ENCODE results near the gene DKK2. TPM values are rescaled to one million over a fixed set of nuclear protein-coding genes. Genes with fewer than 3 reads are reported as not detected.
"Not testable (repeated sequence)": the region's sequence is repeated elsewhere in the genome, so short reads cannot be mapped to it uniquely, and the experiment has no call there.

The DKK2 gene
- total and polyA plus RNA-seq, 2 of the 13 experiments (the other 11 are each of a cell fraction or from before 2014, with no cell fraction given) = not detected

DNA sequence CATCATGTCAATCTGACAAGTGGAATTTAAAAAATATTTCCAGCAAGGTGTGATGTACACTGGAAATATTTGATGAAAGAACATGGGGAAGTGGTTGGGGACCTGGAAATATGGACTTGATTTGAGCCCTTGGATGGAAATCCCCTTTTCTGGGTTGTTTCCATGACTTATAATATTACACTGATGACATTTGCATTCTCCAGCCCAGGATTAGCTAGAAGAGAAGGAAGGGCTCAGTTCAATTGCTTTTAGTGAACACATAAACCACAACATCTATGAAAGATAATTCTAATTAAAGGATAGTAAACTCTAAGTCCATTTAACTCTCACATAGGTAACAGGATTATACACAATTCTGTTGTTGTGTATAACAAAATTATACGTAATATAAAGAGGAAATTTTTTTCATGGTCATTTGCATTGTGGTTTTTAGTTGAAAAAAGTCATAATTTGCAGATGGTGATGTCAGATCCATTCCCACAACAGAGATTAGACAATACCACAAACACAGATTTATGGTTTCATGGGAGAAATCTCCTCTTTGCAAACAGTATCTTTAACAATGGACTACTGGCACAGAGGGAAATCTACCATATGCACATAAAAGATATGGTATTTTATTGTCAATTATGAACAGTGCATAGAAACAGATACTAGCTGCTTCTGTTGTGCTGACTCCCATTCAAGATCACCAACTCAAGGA is 126.5 kb downstream of the DKK2 start:
- DNase-seq (ENCODE audit: low spot score) (no peak), ATAC-seq (no peak), FAIRE-seq (no peak)
- Histone ChIP-seq H3K4me3 (replicated peaks in 1 of 3; ENCODE audit: insufficient read depth in 1 of 3, low read depth in 2 of 3, low read length in 3 of 3) (no peak overlapping the region), H3K36me3 (replicated peaks in 1 of 2; ENCODE audit: control insufficient read depth in 1 of 2, insufficient read depth in 2 of 2, low read length in 2 of 2) (no peaks in the 10 kb centered on the region), H3K4me2 (ENCODE audit: low read depth, low read length) (no peak overlapping the region), H2AFZ (ENCODE audit: low read length) (no peak overlapping the region), H3K27ac (ENCODE audit: extremely low read length, insufficient read depth, low read length) (no peak overlapping the region), H3K9ac (ENCODE audit: insufficient read depth, low read depth, low read length) (no peak overlapping the region), H3K9me3 (ENCODE audit: low read length) (no peaks in the 10 kb centered on the region), H3K4me1 (ENCODE audit: insufficient read depth, low read length) (no peaks in the 10 kb centered on the region), H4K20me1 (ENCODE audit: insufficient read depth, low read length) (no peaks in the 10 kb centered on the region), H3K79me2 (ENCODE audit: insufficient read depth, low read length) (no peaks in the 10 kb centered on the region), H3K27me3 (ENCODE audit: control insufficient read depth in 1 of 2, insufficient read depth in 2 of 2, low read length in 2 of 2) (no peaks in the 10 kb centered on the region)
- no peak for TF ChIP-seq ZKSCAN1 (IDR thresholded peaks at IDR 0.05; ENCODE audit: low read length)
- no TSS peak for BruUV-seq (replicated peaks)
- intact Hi-C loops (cut with micrococcal nuclease; ENCODE audit: unreplicated experiment) = no loop called here
- WGBS (ENCODE audit: low lambda C conversion rate) = 8% methylated on average over 1 of the region's 1 CpG
- in situ Hi-C loops (cut with HindIII; ENCODE audit: extremely low pct_ligation_motif_present, low pct_unique_long_range_greater_than_20kb) = no loop called here
- CTCF ChIA-PET (ENCODE audit: low intra/inter-chr PET ratio, low total read pairs) = no interaction called here
- POLR2A ChIA-PET = no interaction called here

- H3K4me1 ChIP-seq (ENCODE audit: insufficient read depth, low read length); H4K20me1 ChIP-seq (ENCODE audit: insufficient read depth, low read length); H3K27ac ChIP-seq (ENCODE audit: extremely low read length, insufficient read depth, low read length); H3K4me3 ChIP-seq (replicated peaks in 1 of 3; ENCODE audit: insufficient read depth in 1 of 3, low read depth in 2 of 3, low read length in 3 of 3); H3K9me3 ChIP-seq (ENCODE audit: low read length); H3K27me3 ChIP-seq (ENCODE audit: control insufficient read depth in 1 of 2, insufficient read depth in 2 of 2, low read length in 2 of 2); H3K36me3 ChIP-seq (replicated peaks in 1 of 2; ENCODE audit: control insufficient read depth in 1 of 2, insufficient read depth in 2 of 2, low read length in 2 of 2); BruUV-seq (replicated peaks); in situ Hi-C loops (cut with HindIII; ENCODE audit: extremely low pct_ligation_motif_present, low pct_unique_long_range_greater_than_20kb); intact Hi-C loops (cut with micrococcal nuclease; ENCODE audit: unreplicated experiment); H2AFZ ChIP-seq (ENCODE audit: low read length); ATAC-seq; H3K9ac ChIP-seq (ENCODE audit: insufficient read depth, low read depth, low read length); DNase-seq (ENCODE audit: low spot score); FAIRE-seq; POLR2A ChIA-PET; H3K79me2 ChIP-seq (ENCODE audit: insufficient read depth, low read length); H3K4me2 ChIP-seq (ENCODE audit: low read depth, low read length); CTCF ChIA-PET (ENCODE audit: low intra/inter-chr PET ratio, low total read pairs): not testable (repeated sequence)
- 19% methylated on average over 9 of the region's 11 CpGs for WGBS (ENCODE audit: low lambda C conversion rate)
These were observed 128.1 kb downstream of the DKK2 start for GRCh38 chr4:106908049-106908448.

GRCh38 chr4:106907216-106907615 is 128.9 kb downstream of the DKK2 start:
- TF ChIP-seq NRL (CRISPR knock-in tag; IDR thresholded peaks at IDR 0.05; ENCODE audit: borderline replicate concordance) (no peak), NCOA1 (CRISPR knock-in tag; IDR thresholded peaks at IDR 0.05) (no peak), GLI4 (CRISPR knock-in tag; IDR thresholded peaks at IDR 0.05; ENCODE audit: borderline replicate concordance) (no peak), HCFC1 (IDR thresholded peaks at IDR 0.05; ENCODE audit: low read depth, low read length) (no peak), STAG1 (CRISPR knock-in tag; IDR thresholded peaks at IDR 0.05) (no peak), ZSCAN21 (CRISPR knock-in tag; IDR thresholded peaks at IDR 0.05; ENCODE audit: borderline replicate concordance) (no peak), ZNF446 (CRISPR knock-in tag; IDR thresholded peaks at IDR 0.05) (no peak), ATAD3A (CRISPR knock-in tag; IDR thresholded peaks at IDR 0.05) (no peak), ZNF557 (CRISPR knock-in tag; IDR thresholded peaks at IDR 0.05) (no peak), CCDC6 (CRISPR knock-in tag; IDR thresholded peaks at IDR 0.05) (no peak), JUNB (CRISPR knock-in tag; IDR thresholded peaks at IDR 0.05; ENCODE audit: borderline replicate concordance) (no peak), SAFB2 (CRISPR knock-in tag; IDR thresholded peaks at IDR 0.05; ENCODE audit: borderline replicate concordance, low read depth) (no peak)
- H3K27ac ChIP-seq (ENCODE audit: extremely low read length, insufficient read depth, low read length) = no peak overlapping the region

More at GRCh38 chr4:106907216-106907615, 128.9 kb downstream of the DKK2 start:
- H3K9ac ChIP-seq (ENCODE audit: insufficient read depth, low read depth, low read length) = no peak overlapping the region
- H3K9me3 ChIP-seq (ENCODE audit: low read length) = no peaks in the 10 kb centered on the region
- no peak for FAIRE-seq
- no peak for ATAC-seq
- CTCF ChIA-PET (ENCODE audit: low intra/inter-chr PET ratio, low total read pairs) = no interaction called here
- no peak for DNase-seq (ENCODE audit: low spot score)
- in situ Hi-C loops (cut with HindIII; ENCODE audit: extremely low pct_ligation_motif_present, low pct_unique_long_range_greater_than_20kb) (no loop called here), intact Hi-C loops (cut with micrococcal nuclease; ENCODE audit: unreplicated experiment) (no loop called here)
- no peaks in the 10 kb centered on the region for H3K79me2 ChIP-seq (ENCODE audit: insufficient read depth, low read length)
- no TSS peak for BruUV-seq (replicated peaks)
- no peaks in the 10 kb centered on the region for H4K20me1 ChIP-seq (ENCODE audit: insufficient read depth, low read length)
- WGBS (ENCODE audit: low lambda C conversion rate) = 0% methylated on average over 2 of the region's 2 CpGs
- no peak overlapping the region for H2AFZ ChIP-seq (ENCODE audit: low read length)
- no peak overlapping the region for H3K4me2 ChIP-seq (ENCODE audit: low read depth, low read length)
- POLR2A ChIA-PET = no interaction called here
- no peak overlapping the region for H3K4me3 ChIP-seq (replicated peaks in 1 of 3; ENCODE audit: insufficient read depth in 1 of 3, low read depth in 2 of 3, low read length in 3 of 3)
- no peaks in the 10 kb centered on the region for H3K27me3 ChIP-seq (ENCODE audit: control insufficient read depth in 1 of 2, insufficient read depth in 2 of 2, low read length in 2 of 2)
- no peaks in the 10 kb centered on the region for H3K36me3 ChIP-seq (replicated peaks in 1 of 2; ENCODE audit: control insufficient read depth in 1 of 2, insufficient read depth in 2 of 2, low read length in 2 of 2)
- no peaks in the 10 kb centered on the region for H3K4me1 ChIP-seq (ENCODE audit: insufficient read depth, low read length)
